HG03460 (cell line): ENCODE data around the gene GEMIN5.
A peak's percentile ranks its signal among the peaks of the same experiment; 100 is the strongest.

Experiments used
- ATAC-seq: cut with Tn5 transposase; IDR thresholded peaks from one replicate; pipeline ENCODE4 v1.9.1; 2021; ENCODE audit not compliant: unreplicated experiment

The GEMIN5 gene

GRCh38 chr5:154885439-154885838 lies 52.6 kb downstream of the GEMIN5 start:
- ATAC-seq, result no peak

GRCh38 chr5:154884424-154884823 lies 53.6 kb downstream of the GEMIN5 start:
- no peak for ATAC-seq

GRCh38 chr5:154881986-154882385 lies 56.0 kb downstream of the GEMIN5 start:
- no peak for ATAC-seq

- ATAC-seq, result no peak
These were observed 59.2 kb downstream of the GEMIN5 start for GRCh38 chr5:154878642-154879335.

- ATAC-seq, result no peak
These were observed 64.2 kb downstream of the GEMIN5 start for GRCh38 chr5:154873791-154874331.

GRCh38 chr5:154871734-154872133 lies 66.3 kb downstream of the GEMIN5 start:
- no peak for ATAC-seq

GRCh38 chr5:154868702-154869101 lies 69.3 kb downstream of the GEMIN5 start:
- ATAC-seq, result no peak

- no peak for ATAC-seq
These were observed 71.2 kb downstream of the GEMIN5 start for GRCh38 chr5:154866841-154867240.

- ATAC-seq, result no peak
These were observed 72.4 kb downstream of the GEMIN5 start for GRCh38 chr5:154865466-154866184.

- no peak for ATAC-seq
These were observed 74.5 kb downstream of the GEMIN5 start for GRCh38 chr5:154863291-154864080.

GRCh38 chr5:154862766-154863165 lies 75.2 kb downstream of the GEMIN5 start:
- ATAC-seq, result no peak

GRCh38 chr5:154861946-154862345 lies 76.1 kb downstream of the GEMIN5 start:
- ATAC-seq, result no peak

- ATAC-seq, result no peak
These were observed 77.2 kb downstream of the GEMIN5 start for GRCh38 chr5:154860765-154861164.

- ATAC-seq, result no peak
These were observed 77.9 kb downstream of the GEMIN5 start for GRCh38 chr5:154860123-154860522.

GRCh38 chr5:154858972-154859871 lies 78.8 kb downstream of the GEMIN5 start:
- no peak for ATAC-seq

GRCh38 chr5:154858297-154858971 lies 79.6 kb downstream of the GEMIN5 start, which contains the start of gene CNOT8:
Gene CNOT8 (plus strand): TSS chr5:154858627. CDS start chr5:154863279, 4,652 bp downstream.
- peak; percentile 75 for ATAC-seq

GRCh38 chr5:154857530-154858296 lies 80.3 kb downstream of the GEMIN5 start:
- ATAC-seq, result peak; percentile 57

GRCh38 chr5:154851351-154851750 lies 86.7 kb downstream of the GEMIN5 start:
- ATAC-seq, result no peak
